ENCODE measurements around the gene SCD5.

SCD5 gene

DNA sequence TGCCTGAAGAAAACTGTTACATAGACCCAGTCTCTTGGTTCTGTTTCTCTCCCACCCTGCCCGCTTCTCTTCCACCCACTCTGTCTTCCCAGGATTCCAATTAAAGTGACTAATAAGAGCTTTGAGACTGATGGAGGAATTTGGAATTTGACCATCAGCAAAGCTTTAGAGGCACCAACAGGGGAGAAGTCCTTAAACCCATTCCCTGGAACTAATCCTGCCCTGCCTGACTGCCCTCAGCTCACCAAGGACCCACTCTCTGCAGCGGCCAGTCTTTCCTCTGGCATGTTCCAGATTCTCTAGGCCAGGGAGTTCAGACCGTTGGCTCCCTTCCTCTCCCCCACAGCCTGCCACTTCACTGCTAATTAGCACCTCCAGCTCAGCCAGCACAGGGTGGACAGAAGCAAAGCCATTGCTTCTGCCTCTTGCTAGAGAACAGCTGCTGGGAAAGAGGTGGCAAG is 23.9 kb downstream of the SCD5 start:
- no peak for TF ChIP-seq CTCF (IDR thresholded peaks at IDR 0.05)

- TF ChIP-seq CTCF (IDR thresholded peaks at IDR 0.05), result no peak
Measured at GRCh38 chr4:82773057-82773456, 25.5 kb downstream of the SCD5 start.

- no peak for TF ChIP-seq CTCF (IDR thresholded peaks at IDR 0.05)
Measured at GRCh38 chr4:82770607-82771006, 28.0 kb downstream of the SCD5 start.

DNA sequence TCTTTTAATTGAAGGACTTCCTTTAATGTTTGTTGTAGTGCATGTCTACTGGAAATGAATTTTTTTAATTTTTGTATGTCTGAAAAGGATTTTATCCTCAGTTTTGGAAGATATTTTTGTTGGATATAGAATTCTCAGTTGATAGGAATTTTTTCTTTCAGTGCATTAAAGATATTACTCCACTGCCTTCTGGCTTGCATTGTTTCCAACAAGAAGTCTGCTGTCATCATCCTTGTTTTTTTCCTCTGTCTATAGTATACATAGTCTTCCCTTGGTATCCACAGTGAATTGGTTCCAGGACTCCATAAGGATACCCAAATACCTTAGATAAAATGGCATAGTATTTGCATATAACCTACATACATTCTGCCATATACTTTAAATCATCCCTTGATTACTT is 33.5 kb downstream of the SCD5 start:
- TF ChIP-seq CTCF (IDR thresholded peaks at IDR 0.05), result no peak

DNA sequence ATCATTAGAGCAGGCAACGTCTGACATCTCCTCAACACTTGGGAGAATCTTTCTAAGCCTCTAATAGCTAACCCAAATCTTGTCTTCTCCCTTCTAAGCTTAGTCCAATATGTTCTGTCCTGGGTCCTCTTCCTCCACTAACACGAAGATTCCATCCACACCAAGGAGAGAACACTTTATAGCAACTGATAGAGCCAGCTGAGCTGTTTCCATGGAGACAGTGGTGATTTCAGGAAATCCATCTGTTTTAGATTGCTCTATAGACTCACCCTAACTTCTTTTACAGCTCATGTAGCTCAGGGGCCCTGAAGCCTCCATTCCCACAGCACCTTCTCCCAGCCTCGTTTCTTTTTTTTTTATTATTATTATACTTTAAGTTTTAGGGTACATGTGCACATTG is 37.4 kb downstream of the SCD5 start:
- TF ChIP-seq CTCF (IDR thresholded peaks at IDR 0.05), result no peak

- no peak for TF ChIP-seq CTCF (IDR thresholded peaks at IDR 0.05)
Measured at GRCh38 chr4:82758701-82759685, 39.6 kb downstream of the SCD5 start.

DNA sequence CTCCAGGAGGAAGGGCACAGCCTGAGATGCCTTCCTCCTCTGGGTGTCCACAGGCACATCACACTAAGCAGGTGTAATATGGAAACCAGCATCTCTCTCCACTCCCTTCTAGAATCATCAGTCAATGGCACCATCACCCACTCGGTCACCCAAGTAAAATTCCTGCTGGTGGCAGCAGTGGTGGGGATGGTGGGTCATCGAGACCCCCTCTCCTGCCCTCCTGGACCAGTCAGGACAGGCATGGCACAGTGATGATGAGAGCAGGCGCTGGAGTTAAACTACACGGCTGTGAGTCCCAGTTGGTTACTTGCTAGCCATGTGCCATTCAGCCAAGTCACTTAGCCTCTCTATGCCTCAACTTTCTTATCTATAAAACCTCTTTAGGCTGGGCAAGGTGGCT is 42.5 kb downstream of the SCD5 start:
- TF ChIP-seq CTCF (IDR thresholded peaks at IDR 0.05), result no peak

Measured in LNCAP (cell line).